Fibroblast of lung (primary cell): ENCODE data around the gene C7orf33. TPM values are rescaled to one million over a fixed set of nuclear protein-coding genes. Genes with fewer than 3 reads are reported as not detected.

Source experiments
- DNase-seq, 2 donors: peaks; one replicate each; pipeline versions ENCODE4 v3.0.0 to v3.0.0-alpha.2; 2010; ENCODE audit warnings: low read depth in 2 of 2
- H2AFZ ChIP-seq: 2 replicates; pipeline ENCODE4 v1.5.1; 2012; ENCODE audit warnings: low read length, control low read depth, inconsistent platforms
- H3K27ac ChIP-seq: 2 replicates; pipeline ENCODE4 v1.5.1; 2011; ENCODE audit warnings: low read length, control low read depth; ENCODE audit not compliant: insufficient read depth
- H3K27me3 ChIP-seq: 2 replicates; pipeline ENCODE4 v1.5.1; 2011; ENCODE audit warnings: mild to moderate bottlenecking, low read length; ENCODE audit not compliant: control insufficient read depth, insufficient read depth
- H3K36me3 ChIP-seq: 2 replicates; pipeline ENCODE4 v1.5.1; 2011; ENCODE audit warnings: low read length; ENCODE audit not compliant: control insufficient read depth, insufficient read depth
- H3K4me1 ChIP-seq: 2 replicates; pipeline ENCODE4 v1.5.1; 2011; ENCODE audit warnings: low read length; ENCODE audit not compliant: control insufficient read depth, insufficient read depth; ENCODE audit errors: extremely low read depth
- H3K4me2 ChIP-seq: 2 replicates; pipeline ENCODE4 v1.5.1; 2011; ENCODE audit warnings: low read length, control low read depth; ENCODE audit not compliant: insufficient read depth; ENCODE audit errors: extremely low read depth
- H3K4me3 ChIP-seq, 4 experiments: fragments of 200-600 bp in 1 of 4; sonication (generic) in 1 of 4; replicated peaks in 1 of 4; 2 replicates each; pipeline ENCODE4 v1.5.1; 2011 to 2016; ENCODE audit warnings: low read length in 4 of 4, low read depth in 3 of 4, mild to moderate bottlenecking in 3 of 4, control low read depth in 2 of 4, inconsistent platforms in 1 of 4, mixed read lengths in 1 of 4; ENCODE audit not compliant: insufficient read depth in 1 of 4; ENCODE audit errors: control extremely low read depth in 1 of 4
- H3K79me2 ChIP-seq: 2 replicates; pipeline ENCODE4 v1.5.1; 2012; ENCODE audit warnings: mild to moderate bottlenecking, low read length, inconsistent platforms; ENCODE audit not compliant: control insufficient read depth, insufficient read depth
- H3K9ac ChIP-seq: 2 replicates; pipeline ENCODE4 v1.5.1; 2011; ENCODE audit warnings: mild to moderate bottlenecking, low read length, control low read depth; ENCODE audit not compliant: insufficient read depth
- H3K9me3 ChIP-seq: 2 replicates; pipeline ENCODE4 v1.5.1; 2012; ENCODE audit warnings: low read depth, low read length; ENCODE audit not compliant: control insufficient read depth, insufficient read depth
- H4K20me1 ChIP-seq: 2 replicates; pipeline ENCODE4 v1.5.1; 2011; ENCODE audit warnings: low read length; ENCODE audit not compliant: control insufficient read depth, insufficient read depth; ENCODE audit errors: extremely low read depth
- CTCF ChIP-seq, 2 donors: IDR thresholded peaks in 1 of 2; conservative IDR thresholded peaks in 1 of 2; 1 replicate in 1 of 2; 2 replicates in 1 of 2; pipeline ENCODE4 v1.5.1; 2011 to 2012; ENCODE audit warnings: low read length in 2 of 2, control low read depth in 1 of 2, inconsistent platforms in 1 of 2, low read depth in 1 of 2, mild to moderate bottlenecking in 1 of 2
- EZH2 ChIP-seq: IDR thresholded peaks from 2 replicates; pipeline ENCODE4 v1.5.1; 2012; ENCODE audit warnings: low read length, control low read depth, mild to moderate bottlenecking; ENCODE audit errors: missing control alignments
- polyA plus RNA-seq, 2 donors: library from polyadenylated mRNA; depleted of rRNA in 1 of 2; stranded (reverse) in 1 of 2; unstranded in 1 of 2; fragments of >200 nt; gene quantifications; 2 replicates each; pipeline ENCODE4 v1.2.1, GENCODE V29; 2011 to 2012; ENCODE audit warnings: missing spikeins in 1 of 2
- total RNA-seq: library from RNA; depleted of rRNA; stranded (reverse); fragments of >200 nt; gene quantifications from 2 replicates; pipeline ENCODE4 v1.2.1, GENCODE V29; 2014

C7orf33 gene
- total and polyA plus RNA-seq, 2 donors (not counting 1 experiment from before 2014, with no cell fraction given): not detected

GRCh38 chr7:148625342-148625741 is 34.8 kb downstream of the C7orf33 start:
- no peak for DNase-seq
- H3K4me1 ChIP-seq: no peaks in the 10 kb centered on the region
- no peak for TF ChIP-seq EZH2
- no peak for TF ChIP-seq CTCF (conservative IDR thresholded peaks at IDR 0.05 in 1 of 2, IDR thresholded peaks at IDR 0.05 in 1 of 2; ENCODE audit: low read depth in 1 of 2, low read length in 2 of 2)
- H3K27ac ChIP-seq: no peak overlapping the region
- H3K36me3 ChIP-seq: no peaks in the 10 kb centered on the region
- H2AFZ ChIP-seq: no peak overlapping the region
- no peaks in the 10 kb centered on the region for H4K20me1 ChIP-seq
- H3K4me2 ChIP-seq: no peak overlapping the region
- H3K9ac ChIP-seq: no peak overlapping the region
- no peaks in the 10 kb centered on the region for H3K27me3 ChIP-seq
- H3K4me3 ChIP-seq: no peak overlapping the region
- H3K9me3 ChIP-seq: no peaks in the 10 kb centered on the region
- H3K79me2 ChIP-seq: no peaks in the 10 kb centered on the region

- Histone ChIP-seq H3K4me2 (no peak overlapping the region), H3K9me3 (no peaks in the 10 kb centered on the region), H2AFZ (no peak overlapping the region), H3K27ac (no peak overlapping the region), H3K9ac (no peak overlapping the region), H3K4me1 (no peaks in the 10 kb centered on the region), H3K36me3 (no peaks in the 10 kb centered on the region), H3K27me3 (no peaks in the 10 kb centered on the region), H3K4me3 (no peak overlapping the region), H3K79me2 (no peaks in the 10 kb centered on the region), H4K20me1 (no peaks in the 10 kb centered on the region)
- DNase-seq: no peak
- no peak for TF ChIP-seq CTCF (conservative IDR thresholded peaks at IDR 0.05 in 1 of 2, IDR thresholded peaks at IDR 0.05 in 1 of 2; ENCODE audit: low read depth in 1 of 2, low read length in 2 of 2)
- TF ChIP-seq EZH2: no peak
Observed at GRCh38 chr7:148626828-148627227, 36.3 kb downstream of the C7orf33 start.

GRCh38 chr7:148628011-148628410 is 37.4 kb downstream of the C7orf33 start:
- H3K9me3 ChIP-seq: no peaks in the 10 kb centered on the region
- TF ChIP-seq CTCF (conservative IDR thresholded peaks at IDR 0.05 in 1 of 2, IDR thresholded peaks at IDR 0.05 in 1 of 2; ENCODE audit: low read depth in 1 of 2, low read length in 2 of 2) (no peak), EZH2 (no peak)
- H3K27me3 ChIP-seq: no peaks in the 10 kb centered on the region
- H3K9ac ChIP-seq: no peak overlapping the region
- no peak overlapping the region for H3K27ac ChIP-seq
- no peaks in the 10 kb centered on the region for H4K20me1 ChIP-seq
- no peaks in the 10 kb centered on the region for H3K4me1 ChIP-seq
- H2AFZ ChIP-seq: no peak overlapping the region
- DNase-seq: no peak
- no peak overlapping the region for H3K4me3 ChIP-seq
- no peaks in the 10 kb centered on the region for H3K36me3 ChIP-seq
- no peak overlapping the region for H3K4me2 ChIP-seq
- H3K79me2 ChIP-seq: no peaks in the 10 kb centered on the region
